ENCODE data around the gene PLEKHG1.

GRCh38 chr6:150589852-150590251 lies 9.8 kb upstream of the PLEKHG1 start:
- TF ChIP-seq CTCF (conservative IDR thresholded peaks at IDR 0.05; ENCODE audit: low read depth, low read length) (no peak), EZH2 (IDR thresholded peaks at IDR 0.05; ENCODE audit: borderline replicate concordance, low read depth, low read length, poor library complexity, severe bottlenecking) (no peak)
